CD4-positive, alpha-beta T cell (primary cell): Measurements from ENCODE around the gene MB21D2. TPM values are rescaled to one million over a fixed set of nuclear protein-coding genes. Genes with fewer than 3 reads are reported as not detected.

ENCODE experiments used
- ATAC-seq: fragments of 200-7000 bp; cut with Tn5 transposase; one replicate; pipeline ENCODE4 v1.10.0; 2022; ENCODE audit warnings: mild to moderate bottlenecking; ENCODE audit not compliant: poor library complexity
- CTCF ChIA-PET: fragments of 350-600 bp; sonication (Branson Sonifier 250); formaldehyde crosslinking; loops from one replicate; lab custom pipeline; 2021; ENCODE audit warnings: antibody characterized with exemption, inconsistent platforms; lab: Charles Lee
- POLR2A ChIA-PET: fragments of 350-600 bp; sonication (Branson Sonifier 250); formaldehyde crosslinking; loops from one replicate; lab custom pipeline; 2021; ENCODE audit warnings: antibody characterized with exemption, inconsistent platforms; lab: Charles Lee
- DNase-seq, 14 experiments: peaks; one replicate each; pipeline ENCODE4 v3.0.0-alpha.2; 2013 to 2020; ENCODE audit warnings: mixed read lengths in 2 of 14
- H3K27ac ChIP-seq, 2 donors: one replicate each; pipeline versions ENCODE4 v1.5.1 to v1.7.0; 2013; ENCODE audit warnings: low read length in 2 of 2, low read depth in 1 of 2, mild to moderate bottlenecking in 1 of 2
- H3K27me3 ChIP-seq, 2 experiments: 1 replicate in 1 of 2; 2 replicates in 1 of 2; pipeline versions ENCODE4 v1.6.1 to v1.7.0; 2013; ENCODE audit warnings: low read length in 2 of 2, control low read depth in 1 of 2, mild to moderate bottlenecking in 1 of 2, moderate library complexity in 1 of 2; ENCODE audit not compliant: insufficient read depth in 2 of 2, control insufficient read depth in 1 of 2
- H3K36me3 ChIP-seq: one replicate; pipeline ENCODE4 v1.6.1; 2013; ENCODE audit warnings: low read length, control low read depth; ENCODE audit not compliant: insufficient read depth
- H3K4me1 ChIP-seq: one replicate; pipeline ENCODE4 v1.6.1; 2013; ENCODE audit warnings: low read length, control low read depth; ENCODE audit not compliant: insufficient read depth
- H3K4me3 ChIP-seq: one replicate; pipeline ENCODE4 v1.5.1; 2013; ENCODE audit warnings: mild to moderate bottlenecking, low read length, moderate library complexity
- H3K9me3 ChIP-seq, 2 experiments: 1 replicate in 1 of 2; 2 replicates in 1 of 2; pipeline versions ENCODE4 v1.6.1 to v1.7.0; 2013; ENCODE audit warnings: low read length in 2 of 2, mild to moderate bottlenecking in 2 of 2, control low read depth in 1 of 2, moderate library complexity in 1 of 2; ENCODE audit not compliant: control insufficient read depth in 1 of 2, insufficient read depth in 1 of 2
- H3K27ac Mint-ChIP-seq: one replicate; pipeline ENCODE4 v1.8.0; 2020; ENCODE audit warnings: mixed read lengths
- H3K27me3 Mint-ChIP-seq: one replicate; pipeline ENCODE4 v1.8.0; 2021; ENCODE audit warnings: mixed read lengths
- H3K36me3 Mint-ChIP-seq: one replicate; pipeline ENCODE4 v1.8.0; 2021; ENCODE audit warnings: low read depth, mixed read lengths
- H3K4me1 Mint-ChIP-seq: one replicate; pipeline ENCODE4 v1.8.0; 2021; ENCODE audit warnings: low read depth, mixed read lengths
- H3K4me3 Mint-ChIP-seq: one replicate; pipeline ENCODE4 v1.8.0; 2020; ENCODE audit warnings: mild to moderate bottlenecking, mixed read lengths
- H3K9me3 Mint-ChIP-seq: one replicate; pipeline ENCODE4 v1.8.0; 2020; ENCODE audit warnings: mixed read lengths
- intact Hi-C, 2 experiments: fragments of 100-400 bp; cut with DNase I in 1 of 2; cut with micrococcal nuclease in 1 of 2; formaldehyde crosslinking; loops; one replicate each; pipeline versions ENCODE4 v1.15.1 to v1.9.0; 2023 to 2025; cut with DNase I, micrococcal nuclease
- total RNA-seq, 174 experiments: library from RNA in 2 of 174; stranded (reverse) in 2 of 174; gene quantifications; one replicate each; pipeline ENCODE4 v1.2.3 and lab custom pipeline; 2021 to 2026
- TF ChIP-seq, protein P1 (sequence below): fragments of 200-600 bp; IDR thresholded peaks from one replicate; pipeline ENCODE4 v1.8.0; 2022; ENCODE audit warnings: antibody characterized with exemption, mild to moderate bottlenecking

MB21D2 gene
- total RNA-seq, 2 experiments from 2014 or later: 0.77 to 0.78 TPM

- Mint-ChIP-seq H3K27me3 (no peaks in the 10 kb centered on the region), H3K9me3 (peaks cover 10% of the 10 kb centered on the region), H3K4me3 (no peak overlapping the region), H3K4me1 (peaks cover 18% of the 10 kb centered on the region), H3K36me3 (no peaks in the 10 kb centered on the region), H3K27ac (no peak overlapping the region)
- Histone ChIP-seq H3K27me3 (no peaks in the 10 kb centered on the region), H3K27ac (no peak overlapping the region), H3K4me1 (peaks cover 31% of the 10 kb centered on the region), H3K9me3 (peaks cover 0 to 10% of the 10 kb centered on the region in 2 experiments), H3K36me3 (no peaks in the 10 kb centered on the region), H3K4me3 (no peak overlapping the region)
- intact Hi-C loops: no loop called here
- CTCF ChIA-PET: no interaction called here
- ATAC-seq (no peak), DNase-seq (no peak)
- TF ChIP-seq, protein P1, sequence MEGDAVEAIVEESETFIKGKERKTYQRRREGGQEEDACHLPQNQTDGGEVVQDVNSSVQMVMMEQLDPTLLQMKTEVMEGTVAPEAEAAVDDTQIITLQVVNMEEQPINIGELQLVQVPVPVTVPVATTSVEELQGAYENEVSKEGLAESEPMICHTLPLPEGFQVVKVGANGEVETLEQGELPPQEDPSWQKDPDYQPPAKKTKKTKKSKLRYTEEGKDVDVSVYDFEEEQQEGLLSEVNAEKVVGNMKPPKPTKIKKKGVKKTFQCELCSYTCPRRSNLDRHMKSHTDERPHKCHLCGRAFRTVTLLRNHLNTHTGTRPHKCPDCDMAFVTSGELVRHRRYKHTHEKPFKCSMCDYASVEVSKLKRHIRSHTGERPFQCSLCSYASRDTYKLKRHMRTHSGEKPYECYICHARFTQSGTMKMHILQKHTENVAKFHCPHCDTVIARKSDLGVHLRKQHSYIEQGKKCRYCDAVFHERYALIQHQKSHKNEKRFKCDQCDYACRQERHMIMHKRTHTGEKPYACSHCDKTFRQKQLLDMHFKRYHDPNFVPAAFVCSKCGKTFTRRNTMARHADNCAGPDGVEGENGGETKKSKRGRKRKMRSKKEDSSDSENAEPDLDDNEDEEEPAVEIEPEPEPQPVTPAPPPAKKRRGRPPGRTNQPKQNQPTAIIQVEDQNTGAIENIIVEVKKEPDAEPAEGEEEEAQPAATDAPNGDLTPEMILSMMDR: no peak
- POLR2A ChIA-PET: no interaction called here
Observed at GRCh38 chr3:192902549-192902948, 15.1 kb downstream of the MB21D2 start.

GRCh38 chr3:192901435-192901834, 16.2 kb downstream of the MB21D2 start:
- POLR2A ChIA-PET: no interaction called here
- H3K4me3 Mint-ChIP-seq: no peak overlapping the region
- no peaks in the 10 kb centered on the region for H3K36me3 ChIP-seq
- peaks cover 35% of the 10 kb centered on the region for H3K4me1 ChIP-seq
- H3K27ac ChIP-seq: no peak overlapping the region
- DNase-seq (no peak), ATAC-seq (no peak)
- TF ChIP-seq, protein P1: no peak
- CTCF ChIA-PET: no interaction called here
- H3K36me3 Mint-ChIP-seq: no peaks in the 10 kb centered on the region
- no peaks in the 10 kb centered on the region for H3K27me3 Mint-ChIP-seq
- peaks cover 8% of the 10 kb centered on the region for H3K9me3 Mint-ChIP-seq
- H3K4me3 ChIP-seq: no peak overlapping the region
- no peak overlapping the region for H3K27ac Mint-ChIP-seq
- H3K4me1 Mint-ChIP-seq: peaks cover 25% of the 10 kb centered on the region
- H3K27me3 ChIP-seq: no peaks in the 10 kb centered on the region
- intact Hi-C loops: no loop called here
- peaks cover 0 to 10% of the 10 kb centered on the region in 2 experiments for H3K9me3 ChIP-seq

GRCh38 chr3:192899540-192899982, 18.1 kb downstream of the MB21D2 start:
- peak in 3 of 14 experiments; percentile 17 to 37 (median 24) for DNase-seq

More at GRCh38 chr3:192899540-192899982, 18.1 kb downstream of the MB21D2 start:
- CTCF ChIA-PET: interaction anchor here (1.0 kb wide), 1 partner anchor 9 kb away, joined by 3 read pairs; no protein-coding TSS in a partner anchor
- Mint-ChIP-seq H3K36me3 (no peaks in the 10 kb centered on the region), H3K27me3 (no peaks in the 10 kb centered on the region), H3K9me3 (peaks cover 8% of the 10 kb centered on the region), H3K27ac (no peak overlapping the region), H3K4me1 (peaks cover 35% of the 10 kb centered on the region), H3K4me3 (no peak overlapping the region)
- Histone ChIP-seq H3K27ac (no peak overlapping the region), H3K9me3 (peaks cover 0 to 10% of the 10 kb centered on the region in 2 experiments), H3K27me3 (no peaks in the 10 kb centered on the region), H3K4me1 (peaks cover 49% of the 10 kb centered on the region), H3K4me3 (no peak overlapping the region), H3K36me3 (no peaks in the 10 kb centered on the region)
- POLR2A ChIA-PET: interaction anchor here (1.5 kb wide), 2 partner anchors 15 to 18 kb away, joined by 6 to 10 read pairs; partner anchors contain the start of gene MB21D2
- intact Hi-C loops: no loop called here
- no peak for ATAC-seq
- TF ChIP-seq, protein P1: no peak
